Prostate gland (tissue), 2 donors: ENCODE results near the gene CILP2.

ENCODE experiments used
- POLR2A ChIP-seq: fragments of 450-650 bp; IDR thresholded peaks from one replicate; pipeline ENCODE4 v1.6.1; 2016; ENCODE audit warnings: antibody characterized with exemption, mild to moderate bottlenecking
- TF ChIP-seq, protein P1 (sequence below), 4 experiments: fragments of 200-600 bp in 2 of 4; fragments of 450-650 bp in 2 of 4; sonication (generic) in 2 of 4; IDR thresholded peaks; 1 replicate in 3 of 4; 2 replicates in 1 of 4; pipeline ENCODE4 v1.5.1; 2016 to 2019; ENCODE audit warnings: antibody characterized with exemption in 4 of 4, mild to moderate bottlenecking in 2 of 4, moderate library complexity in 2 of 4

DNA sequence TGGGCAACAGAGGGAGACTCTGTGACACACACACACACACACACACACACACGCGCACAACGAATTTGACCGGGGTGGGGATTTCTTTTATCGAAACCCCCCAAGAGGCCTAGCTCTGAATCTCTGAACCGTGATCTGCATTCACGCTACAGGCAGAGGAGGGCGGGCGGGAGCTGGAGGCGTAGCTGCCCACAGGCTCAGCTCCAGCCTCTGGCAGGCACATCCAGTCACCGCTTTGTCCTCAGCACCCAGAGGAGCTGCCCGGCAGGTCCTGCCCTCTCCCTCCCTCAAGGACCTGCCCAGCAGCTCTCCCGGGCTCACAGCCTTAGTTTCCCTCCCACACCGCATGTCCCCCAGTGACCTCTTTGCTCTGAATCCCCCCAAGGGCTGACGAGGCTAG is 20.0 kb downstream of the CILP2 start:
- TF ChIP-seq, protein P1, sequence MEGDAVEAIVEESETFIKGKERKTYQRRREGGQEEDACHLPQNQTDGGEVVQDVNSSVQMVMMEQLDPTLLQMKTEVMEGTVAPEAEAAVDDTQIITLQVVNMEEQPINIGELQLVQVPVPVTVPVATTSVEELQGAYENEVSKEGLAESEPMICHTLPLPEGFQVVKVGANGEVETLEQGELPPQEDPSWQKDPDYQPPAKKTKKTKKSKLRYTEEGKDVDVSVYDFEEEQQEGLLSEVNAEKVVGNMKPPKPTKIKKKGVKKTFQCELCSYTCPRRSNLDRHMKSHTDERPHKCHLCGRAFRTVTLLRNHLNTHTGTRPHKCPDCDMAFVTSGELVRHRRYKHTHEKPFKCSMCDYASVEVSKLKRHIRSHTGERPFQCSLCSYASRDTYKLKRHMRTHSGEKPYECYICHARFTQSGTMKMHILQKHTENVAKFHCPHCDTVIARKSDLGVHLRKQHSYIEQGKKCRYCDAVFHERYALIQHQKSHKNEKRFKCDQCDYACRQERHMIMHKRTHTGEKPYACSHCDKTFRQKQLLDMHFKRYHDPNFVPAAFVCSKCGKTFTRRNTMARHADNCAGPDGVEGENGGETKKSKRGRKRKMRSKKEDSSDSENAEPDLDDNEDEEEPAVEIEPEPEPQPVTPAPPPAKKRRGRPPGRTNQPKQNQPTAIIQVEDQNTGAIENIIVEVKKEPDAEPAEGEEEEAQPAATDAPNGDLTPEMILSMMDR (IDR thresholded peaks at IDR 0.05), result no peak
- TF ChIP-seq POLR2A, result no peak
